Adrenal gland (tissue), 12 donors: Measurements from ENCODE around the gene ARID2. TPM values are rescaled to one million over a fixed set of nuclear protein-coding genes. Genes with fewer than 3 reads are reported as not detected.

Experiments used
- DNase-seq, 7 donors: peaks; one replicate each; pipeline ENCODE4 v3.0.0-alpha.2; 2019 to 2020
- H3K27ac ChIP-seq, 5 donors: fragments of 200-600 bp; sonication (generic) in 4 of 5; 1 replicate in 3 of 5; 2 replicates in 2 of 5; pipeline versions ENCODE4 v1.5.1 to v1.8.0; 2016 to 2020; ENCODE audit warnings: mild to moderate bottlenecking in 1 of 5
- H3K27me3 ChIP-seq: fragments of 200-600 bp; 2 replicates; pipeline ENCODE4 v1.8.0; 2021
- H3K36me3 ChIP-seq, 2 donors: fragments of 200-600 bp; replicated peaks in 1 of 2; 1 replicate in 1 of 2; 2 replicates in 1 of 2; pipeline versions ENCODE4 v1.5.1 to v1.8.0; 2018 to 2022
- H3K4me1 ChIP-seq, 2 donors: fragments of 200-600 bp; replicated peaks in 1 of 2; 1 replicate in 1 of 2; 2 replicates in 1 of 2; pipeline versions ENCODE4 v1.5.1 to v1.8.0; 2018 to 2021
- H3K4me3 ChIP-seq, 4 donors: fragments of 200-600 bp; sonication (generic) in 3 of 4; one replicate each; pipeline ENCODE4 v1.5.1; 2016 to 2018
- H3K9me3 ChIP-seq, 3 donors: fragments of 200-600 bp; sonication (generic) in 1 of 3; replicated peaks in 1 of 3; 1 replicate in 2 of 3; 2 replicates in 1 of 3; pipeline versions ENCODE4 v1.5.1 to v1.8.0; 2016 to 2021
- CTCF ChIP-seq, 6 experiments: fragments of 450-650 bp in 4 of 6; fragments of 200-600 bp in 2 of 6; sonication (generic) in 1 of 6; IDR thresholded peaks; 1 replicate in 5 of 6; 2 replicates in 1 of 6; pipeline versions ENCODE4 v1.5.1 to v1.8.0; 2016 to 2021; ENCODE audit warnings: antibody characterized with exemption in 6 of 6, mild to moderate bottlenecking in 2 of 6, moderate library complexity in 1 of 6
- POLR2A ChIP-seq, 2 donors: fragments of 450-650 bp; IDR thresholded peaks; one replicate each; pipeline ENCODE4 v1.6.1; 2017; ENCODE audit warnings: antibody characterized with exemption in 2 of 2, mild to moderate bottlenecking in 2 of 2, moderate library complexity in 1 of 2
- WGBS, 4 donors: extraction: QIAGEN DNeasy Blood & Tissue Kit in 2 of 4; methylation state at CpG; one replicate each; pipeline versions ENCODE4 v1.1.5 to v1.1.7; 2013 to 2017; 5-methylcytosine and 5-hydroxymethylcytosine counted together
- intact Hi-C, 2 donors: fragments of 100-400 bp; cut with DNase I; formaldehyde crosslinking; loops; one replicate each; pipeline versions ENCODE4 v1.14.1 to v1.15.0; 2022 to 2023
- polyA plus RNA-seq, 3 donors: library from polyadenylated mRNA; stranded (reverse); fragments of 200-250 nt in 2 of 3; fragments of 350-450 nt in 1 of 3; fragmentation: Illumina TruSeq in 1 of 3; extraction: RNeasy Lipid Tissue Mini Kit (QIAGEN cat#74804) in 1 of 3; gene quantifications; one replicate each; pipeline ENCODE4 v1.2.3, GENCODE V29; 2013 to 2014
- total RNA-seq, 9 donors: library from RNA; depleted of rRNA in 4 of 9; stranded (reverse); fragments of >200 nt in 4 of 9; fragments of 120-200 nt in 1 of 9; fragmentation: NEBNext Ultra II Directional in 1 of 9; extraction: Animal tissue kit (Norgen Biotek cat#: 25700) in 1 of 9; gene quantifications; one replicate each; pipeline versions ENCODE4 v1.1.0 to v1.2.4, GENCODE V29; 2013 to 2023
- donor health status: healthy with polysubstance abuse.
- donor health status: Bipolar disorder and iron deficiency.
- donor health status: DM: yes; HTN: yes; CAD: no.
- donor health status: DM: no; HTN: no; CAD: no.
- donor health status: DM: no; HTN: no; CAD: no.
- donor health status: DM: yes; HTN: yes; CAD: no.

Gene ARID2
- total and polyA plus RNA-seq, 12 donors = 7.9 to 28.0 (median 17.3) TPM

- DNase-seq = no peak
- peaks cover 0 to 10% of the 10 kb centered on the region in 2 donors for H3K4me1 ChIP-seq
- no peak overlapping the region for H3K27ac ChIP-seq
- no peak overlapping the region for H3K4me3 ChIP-seq
- H3K27me3 ChIP-seq = no peaks in the 10 kb centered on the region
- H3K36me3 ChIP-seq = no peaks in the 10 kb centered on the region
- intact Hi-C loops = no loop called here
- TF ChIP-seq POLR2A (IDR thresholded peaks at IDR 0.05) (no peak), CTCF (IDR thresholded peaks at IDR 0.05) (no peak)
- 91 to 94% (median 93%) methylated on average over 5 of the region's 5 CpGs for WGBS, 4 donors
- no peaks in the 10 kb centered on the region for H3K9me3 ChIP-seq
Measured at GRCh38 chr12:45794422-45794821, 64.9 kb downstream of the ARID2 start.

GRCh38 chr12:45801625-45802024 lies 72.1 kb downstream of the ARID2 start:
- WGBS, 4 donors = 87 to 93% (median 89%) methylated on average over 2 of the region's 2 CpGs
- intact Hi-C loops = no loop called here

GRCh38 chr12:45803111-45803510 lies 73.6 kb downstream of the ARID2 start:
- Histone ChIP-seq H3K27me3 (no peaks in the 10 kb centered on the region), H3K4me1 (peaks cover 0 to 6% of the 10 kb centered on the region in 2 donors), H3K27ac (no peak overlapping the region), H3K4me3 (no peak overlapping the region), H3K36me3 (no peaks in the 10 kb centered on the region), H3K9me3 (no peaks in the 10 kb centered on the region)
- intact Hi-C loops = no loop called here
- no peak for DNase-seq
- TF ChIP-seq POLR2A (IDR thresholded peaks at IDR 0.05) = no peak
- no peak for TF ChIP-seq CTCF (IDR thresholded peaks at IDR 0.05)

More at GRCh38 chr12:45801625-45802024, 72.1 kb downstream of the ARID2 start:
- Histone ChIP-seq H3K4me3 (no peak overlapping the region), H3K27ac (no peak overlapping the region), H3K36me3 (no peaks in the 10 kb centered on the region), H3K4me1 (no peaks in the 10 kb centered on the region), H3K27me3 (no peaks in the 10 kb centered on the region), H3K9me3 (no peaks in the 10 kb centered on the region)
- TF ChIP-seq CTCF (IDR thresholded peaks at IDR 0.05) (no peak), POLR2A (IDR thresholded peaks at IDR 0.05) (no peak)
- DNase-seq = no peak

- H3K27ac ChIP-seq = no peak overlapping the region
- intact Hi-C loops = no loop called here
- WGBS, 4 donors = 86 to 96% (median 87%) methylated on average over 1 of the region's 1 CpG
- no peaks in the 10 kb centered on the region for H3K4me1 ChIP-seq
- H3K27me3 ChIP-seq = no peaks in the 10 kb centered on the region
- peaks cover 0 to 5% of the 10 kb centered on the region in 2 donors for H3K36me3 ChIP-seq
- TF ChIP-seq POLR2A (IDR thresholded peaks at IDR 0.05) (no peak), CTCF (IDR thresholded peaks at IDR 0.05) (no peak)
- no peak overlapping the region for H3K4me3 ChIP-seq
- DNase-seq = no peak
- H3K9me3 ChIP-seq = no peaks in the 10 kb centered on the region
Measured at GRCh38 chr12:45816652-45817051, 87.1 kb downstream of the ARID2 start.
